Ascending aorta (tissue), 2 donors: ENCODE data around the gene SELENOP. TPM values are rescaled to one million over a fixed set of nuclear protein-coding genes. Genes with fewer than 3 reads are reported as not detected.

Experiments
- DNase-seq, 2 donors: peaks; one replicate each; pipeline ENCODE4 v3.0.0-alpha.2; 2019; ENCODE audit warnings: low spot score in 2 of 2
- H3K27ac ChIP-seq, 2 donors: fragments of 200-600 bp; sonication (generic); one replicate each; pipeline ENCODE4 v1.5.1; 2016 to 2017; ENCODE audit warnings: mild to moderate bottlenecking in 1 of 2
- H3K27me3 ChIP-seq: fragments of 200-600 bp; sonication (generic); one replicate; pipeline ENCODE4 v1.5.1; 2017
- H3K36me3 ChIP-seq, 2 donors: fragments of 200-600 bp; sonication (generic); one replicate each; pipeline ENCODE4 v1.5.1; 2016
- H3K4me1 ChIP-seq, 2 donors: fragments of 200-600 bp; sonication (generic); one replicate each; pipeline ENCODE4 v1.5.1; 2016 to 2017; ENCODE audit warnings: mild to moderate bottlenecking in 1 of 2
- H3K4me3 ChIP-seq, 2 donors: fragments of 200-600 bp; sonication (generic); one replicate each; pipeline ENCODE4 v1.5.1; 2016 to 2017; ENCODE audit warnings: mild to moderate bottlenecking in 1 of 2
- H3K9me3 ChIP-seq, 2 donors: fragments of 200-600 bp; sonication (generic); one replicate each; pipeline ENCODE4 v1.5.1; 2016
- intact Hi-C: fragments of 100-400 bp; cut with DNase I; formaldehyde crosslinking; loops from one replicate; pipeline ENCODE4 v1.15.1; 2023
- total RNA-seq: library from RNA; depleted of rRNA; stranded (reverse); fragments of >200 nt; gene quantifications from one replicate; pipeline ENCODE4 v1.1.0, GENCODE V29; 2016
- TF ChIP-seq, protein P1 (sequence below), 3 experiments: fragments of 200-600 bp in 2 of 3; fragments of 450-650 bp in 1 of 3; sonication (generic) in 2 of 3; IDR thresholded peaks; one replicate each; pipeline ENCODE4 v1.5.1; 2016 to 2019; ENCODE audit warnings: antibody characterized with exemption in 3 of 3, mild to moderate bottlenecking in 1 of 3, moderate library complexity in 1 of 3

SELENOP gene
- total RNA-seq, 1 donor from 2014 or later = 119 TPM

DNA sequence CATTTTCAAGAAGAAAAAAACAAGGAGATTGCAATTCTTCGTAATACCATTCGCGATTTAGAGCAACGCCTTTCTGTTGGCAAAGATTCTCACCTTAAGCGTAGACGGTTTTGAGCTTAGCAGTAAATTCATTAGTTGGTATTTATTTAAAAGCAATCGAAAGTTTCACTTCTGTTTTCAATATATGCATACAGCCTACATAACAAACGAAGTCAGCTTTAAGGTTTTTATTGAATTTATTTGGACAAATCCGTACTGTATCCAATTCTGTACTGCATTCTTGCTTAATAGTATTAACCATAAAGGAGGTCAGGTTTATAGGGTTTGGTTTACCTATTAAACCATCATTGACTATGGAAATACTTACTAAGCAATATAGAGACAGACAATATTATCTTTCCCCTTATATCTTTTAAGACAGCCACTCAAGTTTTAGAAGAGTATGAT is 12.0 kb downstream of the SELENOP start:
- intact Hi-C loops = no loop called here

DNA sequence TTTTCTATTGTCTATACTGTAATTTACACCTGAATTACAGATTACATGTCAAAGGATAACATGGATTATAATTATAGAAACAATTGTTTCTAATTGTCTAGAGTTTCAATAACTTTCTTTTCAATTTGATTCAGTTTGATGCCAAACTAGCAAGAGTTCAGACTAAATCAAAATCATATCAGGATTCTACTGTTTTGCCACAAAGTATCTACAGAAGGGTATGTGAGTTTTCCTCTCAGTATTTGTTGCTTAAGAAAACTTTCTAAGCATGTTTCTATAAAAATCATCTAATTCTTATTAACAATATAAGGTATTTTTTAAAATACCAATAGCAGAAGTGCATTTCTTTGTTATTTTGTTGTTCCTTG is 12.5 kb downstream of the SELENOP start:
- intact Hi-C loops = no loop called here
- H3K27me3 ChIP-seq = no peaks in the 10 kb centered on the region
- H3K36me3 ChIP-seq = peaks cover 9 to 29% of the 10 kb centered on the region in 2 donors
- no peak overlapping the region for H3K4me3 ChIP-seq
- TF ChIP-seq, protein P1, sequence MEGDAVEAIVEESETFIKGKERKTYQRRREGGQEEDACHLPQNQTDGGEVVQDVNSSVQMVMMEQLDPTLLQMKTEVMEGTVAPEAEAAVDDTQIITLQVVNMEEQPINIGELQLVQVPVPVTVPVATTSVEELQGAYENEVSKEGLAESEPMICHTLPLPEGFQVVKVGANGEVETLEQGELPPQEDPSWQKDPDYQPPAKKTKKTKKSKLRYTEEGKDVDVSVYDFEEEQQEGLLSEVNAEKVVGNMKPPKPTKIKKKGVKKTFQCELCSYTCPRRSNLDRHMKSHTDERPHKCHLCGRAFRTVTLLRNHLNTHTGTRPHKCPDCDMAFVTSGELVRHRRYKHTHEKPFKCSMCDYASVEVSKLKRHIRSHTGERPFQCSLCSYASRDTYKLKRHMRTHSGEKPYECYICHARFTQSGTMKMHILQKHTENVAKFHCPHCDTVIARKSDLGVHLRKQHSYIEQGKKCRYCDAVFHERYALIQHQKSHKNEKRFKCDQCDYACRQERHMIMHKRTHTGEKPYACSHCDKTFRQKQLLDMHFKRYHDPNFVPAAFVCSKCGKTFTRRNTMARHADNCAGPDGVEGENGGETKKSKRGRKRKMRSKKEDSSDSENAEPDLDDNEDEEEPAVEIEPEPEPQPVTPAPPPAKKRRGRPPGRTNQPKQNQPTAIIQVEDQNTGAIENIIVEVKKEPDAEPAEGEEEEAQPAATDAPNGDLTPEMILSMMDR (IDR thresholded peaks at IDR 0.05) = no peak
- H3K9me3 ChIP-seq = peaks cover 0 to 4% of the 10 kb centered on the region in 2 donors
- H3K4me1 ChIP-seq = no peaks in the 10 kb centered on the region
- H3K27ac ChIP-seq = no peak overlapping the region
- DNase-seq = no peak

More for the DNA sequence above, 12.0 kb downstream of the SELENOP start:
- H3K4me1 ChIP-seq = no peaks in the 10 kb centered on the region
- H3K27ac ChIP-seq = no peak overlapping the region
- H3K27me3 ChIP-seq = no peaks in the 10 kb centered on the region
- H3K36me3 ChIP-seq = peaks cover 9 to 29% of the 10 kb centered on the region in 2 donors
- TF ChIP-seq, protein P1 (IDR thresholded peaks at IDR 0.05) = no peak
- no peak for DNase-seq
- no peak overlapping the region for H3K4me3 ChIP-seq
- peaks cover 0 to 4% of the 10 kb centered on the region in 2 donors for H3K9me3 ChIP-seq

DNA sequence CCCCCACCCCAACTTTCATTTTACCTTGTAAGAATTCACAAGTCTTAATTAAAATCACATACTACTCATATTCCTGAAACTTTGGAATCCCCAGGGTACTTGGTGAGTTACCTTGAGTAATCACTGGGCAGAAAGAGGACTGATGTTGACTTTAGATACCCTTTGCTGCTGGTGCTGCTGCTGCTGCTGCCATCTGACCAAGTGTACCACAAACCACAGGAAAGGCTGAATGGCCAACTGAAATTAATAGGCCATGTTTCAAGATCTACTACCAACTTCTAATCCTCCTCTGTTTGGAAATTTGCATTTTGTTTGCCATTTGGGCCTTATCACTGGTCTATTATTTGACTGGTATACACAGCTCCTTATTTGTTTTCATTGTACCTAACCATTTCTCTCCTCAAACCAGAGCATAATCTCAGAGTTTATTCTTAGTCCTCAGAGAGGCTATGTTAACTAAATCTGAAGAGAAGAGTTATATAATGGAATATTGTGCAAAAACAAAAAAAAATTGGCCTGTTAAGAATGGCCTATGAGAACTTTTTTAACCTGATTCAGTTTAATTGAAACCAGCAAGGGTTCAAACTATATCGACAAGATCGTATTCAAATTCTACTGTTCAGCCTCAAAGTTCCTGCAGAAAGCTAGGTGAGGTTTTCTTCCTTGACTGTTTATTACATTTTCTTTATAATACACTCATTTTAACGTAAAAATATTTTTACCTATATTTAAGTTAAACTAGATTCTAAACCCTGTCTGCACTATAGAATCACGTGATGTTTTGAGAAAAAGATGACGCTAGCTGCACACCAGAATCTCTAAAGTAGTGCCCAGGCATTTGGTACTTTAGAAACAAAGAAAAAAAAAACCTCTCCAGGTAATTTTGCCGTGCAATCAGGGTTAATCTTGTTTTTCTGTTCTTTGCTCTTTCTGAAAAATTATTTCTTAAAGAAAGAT is 13.1 kb downstream of the SELENOP start:
- intact Hi-C loops = no loop called here
- H3K36me3 ChIP-seq = peaks cover 9 to 29% of the 10 kb centered on the region in 2 donors
- peaks cover 0 to 4% of the 10 kb centered on the region in 2 donors for H3K9me3 ChIP-seq
- H3K4me1 ChIP-seq = no peaks in the 10 kb centered on the region
- DNase-seq = no peak
- H3K27me3 ChIP-seq = no peaks in the 10 kb centered on the region
- no peak overlapping the region for H3K27ac ChIP-seq
- TF ChIP-seq, protein P1 (IDR thresholded peaks at IDR 0.05) = no peak
- no peak overlapping the region for H3K4me3 ChIP-seq

DNA sequence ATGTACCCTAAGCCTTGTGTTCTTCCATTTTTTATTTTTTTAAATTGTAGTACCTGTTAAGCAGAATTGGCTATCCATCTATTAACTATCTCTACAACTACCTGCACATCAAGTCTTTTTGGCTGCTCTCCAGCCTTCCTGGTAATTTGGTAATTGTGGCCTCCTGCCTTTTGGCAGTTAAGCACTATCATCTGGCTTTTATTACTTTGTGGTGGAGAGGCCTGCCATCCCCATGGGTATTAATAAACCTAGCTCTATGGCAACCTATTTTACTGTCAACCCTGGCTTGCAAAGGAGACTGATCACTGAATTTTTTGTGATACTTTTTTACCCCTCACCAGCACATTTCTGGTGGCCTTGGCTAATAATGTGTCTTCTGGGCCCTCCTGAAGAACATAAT is 20.5 kb downstream of the SELENOP start:
- intact Hi-C loops = no loop called here
- no peak for DNase-seq
- no peak overlapping the region for H3K27ac ChIP-seq
- no peak overlapping the region for H3K4me3 ChIP-seq
- H3K27me3 ChIP-seq = no peaks in the 10 kb centered on the region
- no peaks in the 10 kb centered on the region for H3K4me1 ChIP-seq
- TF ChIP-seq, protein P1 (IDR thresholded peaks at IDR 0.05) = no peak
- H3K9me3 ChIP-seq = peaks cover 0 to 23% of the 10 kb centered on the region in 2 donors
- H3K36me3 ChIP-seq = no peaks in the 10 kb centered on the region

DNA sequence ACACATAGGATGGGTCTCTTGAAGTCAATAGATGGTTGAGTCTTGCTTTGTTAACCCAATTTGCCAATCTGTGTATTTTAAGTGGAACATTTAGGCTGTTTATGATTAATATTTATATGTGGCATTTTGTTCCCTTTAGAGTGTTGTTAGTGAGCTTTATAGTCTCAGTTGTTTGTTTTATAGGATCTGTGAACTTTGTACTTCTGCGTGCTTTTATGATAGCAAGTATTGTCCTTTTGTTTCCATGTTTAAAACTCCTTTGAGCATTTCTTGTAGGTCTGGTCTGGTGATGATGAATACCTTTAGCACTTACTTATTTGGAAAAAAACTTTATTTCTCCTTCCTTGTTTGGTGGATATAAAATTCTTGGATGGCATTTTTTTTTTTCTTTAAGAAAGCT is 23.8 kb downstream of the SELENOP start:
- intact Hi-C loops = no loop called here
- Histone ChIP-seq H3K27me3 (no peaks in the 10 kb centered on the region), H3K36me3 (no peaks in the 10 kb centered on the region), H3K9me3 (peaks cover 0 to 32% of the 10 kb centered on the region in 2 donors), H3K4me1 (no peaks in the 10 kb centered on the region), H3K27ac (no peak overlapping the region), H3K4me3 (no peak overlapping the region)
- DNase-seq = no peak
- TF ChIP-seq, protein P1 (IDR thresholded peaks at IDR 0.05) = no peak
